ENCODE data around the gene KCNH2. TPM values are rescaled to one million over a fixed set of nuclear protein-coding genes. Genes with fewer than 3 reads are reported as not detected.

The KCNH2 gene
- total and polyA plus RNA-seq, 2 of the 13 experiments (the other 11 are each of a cell fraction or from before 2014, with no cell fraction given) = 0.09 to 0.11 TPM

DNA sequence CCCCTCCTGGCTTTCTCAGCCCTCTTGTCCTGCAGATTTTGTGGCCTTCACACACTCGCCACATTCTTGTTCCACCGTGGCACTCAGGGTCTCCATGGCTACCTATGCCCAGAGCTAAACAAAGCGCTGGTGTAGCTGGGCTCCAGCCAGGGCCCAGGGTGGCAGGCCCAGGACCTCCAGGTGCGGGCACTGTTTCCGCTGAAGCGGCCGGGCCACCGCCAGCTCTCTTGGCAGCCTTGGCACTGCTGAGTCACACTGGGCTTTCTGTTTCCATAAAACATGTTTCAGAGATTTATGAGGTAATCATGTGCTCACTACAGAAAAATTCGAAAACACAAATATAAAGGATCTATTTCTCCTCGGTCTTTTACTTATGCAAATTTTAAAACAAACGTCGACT, 74.5 kb downstream of the KCNH2 start:
- H3K9me3 ChIP-seq (ENCODE audit: low read length) = no peaks in the 10 kb centered on the region
- WGBS (ENCODE audit: low lambda C conversion rate) = 59% methylated on average over 12 of the region's 12 CpGs
- no peaks in the 10 kb centered on the region for H3K79me2 ChIP-seq (ENCODE audit: insufficient read depth, low read length)
- in situ Hi-C loops (cut with HindIII; ENCODE audit: extremely low pct_ligation_motif_present, low pct_unique_long_range_greater_than_20kb) = no loop called here
- intact Hi-C loops (cut with micrococcal nuclease; ENCODE audit: unreplicated experiment) = no loop called here
- no peak overlapping the region for H2AFZ ChIP-seq (ENCODE audit: low read length)
- peaks cover 18% of the 10 kb centered on the region for H3K4me1 ChIP-seq (ENCODE audit: insufficient read depth, low read length)
- no peak overlapping the region for H3K4me3 ChIP-seq (replicated peaks in 1 of 3; ENCODE audit: insufficient read depth in 1 of 3, low read depth in 2 of 3, low read length in 3 of 3)
- ChIA-PET CTCF (ENCODE audit: low intra/inter-chr PET ratio, low total read pairs) (no interaction called here), POLR2A (no interaction called here)
- H3K9ac ChIP-seq (ENCODE audit: insufficient read depth, low read depth, low read length) = no peak overlapping the region
- no peak for ATAC-seq
- TF ChIP-seq HOXA9 (CRISPR knock-in tag; IDR thresholded peaks at IDR 0.05; ENCODE audit: borderline replicate concordance) (no peak), SOX6 (IDR thresholded peaks at IDR 0.05) (no peak), SOX6 (CRISPR knock-in tag; IDR thresholded peaks at IDR 0.05) (no peak), REL (CRISPR knock-in tag; conservative IDR thresholded peaks at IDR 0.05) (no peak), PITX1 (CRISPR knock-in tag; IDR thresholded peaks at IDR 0.05) (no peak), PHF5A (CRISPR knock-in tag; IDR thresholded peaks at IDR 0.05; ENCODE audit: low read depth, unreplicated experiment) (no peak), YEATS2 (CRISPR knock-in tag; IDR thresholded peaks at IDR 0.05; ENCODE audit: borderline replicate concordance) (no peak), ZMYM4 (CRISPR knock-in tag; IDR thresholded peaks at IDR 0.05) (no peak), MBD4 (IDR thresholded peaks at IDR 0.05; ENCODE audit: borderline replicate concordance, low read length) (no peak), ZBTB38 (CRISPR knock-in tag; IDR thresholded peaks at IDR 0.05) (no peak), TAF1 (CRISPR knock-in tag; IDR thresholded peaks at IDR 0.05) (no peak), RFXANK (CRISPR knock-in tag; IDR thresholded peaks at IDR 0.05) (no peak)
- TF ChIP-seq, protein P1, sequence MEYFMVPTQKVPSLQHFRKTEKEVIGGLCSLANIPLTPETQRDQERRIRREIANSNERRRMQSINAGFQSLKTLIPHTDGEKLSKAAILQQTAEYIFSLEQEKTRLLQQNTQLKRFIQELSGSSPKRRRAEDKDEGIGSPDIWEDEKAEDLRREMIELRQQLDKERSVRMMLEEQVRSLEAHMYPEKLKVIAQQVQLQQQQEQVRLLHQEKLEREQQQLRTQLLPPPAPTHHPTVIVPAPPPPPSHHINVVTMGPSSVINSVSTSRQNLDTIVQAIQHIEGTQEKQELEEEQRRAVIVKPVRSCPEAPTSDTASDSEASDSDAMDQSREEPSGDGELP (IDR thresholded peaks at IDR 0.05; ENCODE audit: borderline replicate concordance, low read depth) = no peak
- TF ChIP-seq, protein P2, sequence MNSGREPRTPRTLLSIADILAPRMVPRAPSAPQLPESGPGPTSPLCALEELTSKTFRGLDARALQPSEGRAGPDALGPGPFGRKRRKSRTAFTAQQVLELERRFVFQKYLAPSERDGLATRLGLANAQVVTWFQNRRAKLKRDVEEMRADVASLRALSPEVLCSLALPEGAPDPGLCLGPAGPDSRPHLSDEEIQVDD (CRISPR knock-in tag; IDR thresholded peaks at IDR 0.05; ENCODE audit: borderline replicate concordance) = no peak
- no TSS peak for BruUV-seq (replicated peaks)
- no peak overlapping the region for H3K4me2 ChIP-seq (ENCODE audit: low read depth, low read length)
- FAIRE-seq = no peak
- peaks cover 1 to 14% of the 10 kb centered on the region in 2 experiments; a peak in 2 of 5 replicates for H3K27me3 ChIP-seq (ENCODE audit: control insufficient read depth in 1 of 2, insufficient read depth in 2 of 2, low read length in 2 of 2)
- H4K20me1 ChIP-seq (ENCODE audit: insufficient read depth, low read length) = no peaks in the 10 kb centered on the region
- H3K36me3 ChIP-seq (replicated peaks in 1 of 2; ENCODE audit: control insufficient read depth in 1 of 2, insufficient read depth in 2 of 2, low read length in 2 of 2) = no peaks in the 10 kb centered on the region
- H3K27ac ChIP-seq (ENCODE audit: extremely low read length, insufficient read depth, low read length) = no peak overlapping the region
- no peak for DNase-seq (ENCODE audit: low spot score)

All from HepG2 (cell line).